Left cardiac atrium (tissue), 4 donors: ENCODE measurements around the gene MSGN1. TPM values are rescaled to one million over a fixed set of nuclear protein-coding genes. Genes with fewer than 3 reads are reported as not detected.

Experiments
- ATAC-seq, 2 donors: fragments of 200-7000 bp; cut with Tn5 transposase; one replicate each; pipeline ENCODE4 v1.9.1; 2020; ENCODE audit warnings: mild to moderate bottlenecking in 2 of 2, moderate library complexity in 2 of 2
- DNase-seq: peaks from one replicate; pipeline ENCODE4 v3.0.0-alpha.2; 2020
- intact Hi-C, 2 donors: fragments of 100-400 bp; cut with DNase I; formaldehyde crosslinking; loops; one replicate each; pipeline versions ENCODE4 v1.14.1 to v1.15.1; 2022 to 2023
- total RNA-seq, 2 donors: library from RNA; stranded (reverse); fragmentation: NEBNext Ultra II Directional; extraction: Animal tissue kit (Norgen Biotek cat#: 25700); gene quantifications; one replicate each; pipeline ENCODE4 v1.2.1, GENCODE V29; 2021
- donor health status: DM: no; HTN: yes; CAD: no.
- donor health status: DM: no; HTN: yes; CAD: no; lungs with severe emphysema.
- donor health status: DM: yes; HTN: yes; CAD: no.
- donor health status: Dilated cardiomyopathy.

The MSGN1 gene
- total RNA-seq, 2 donors from 2014 or later, result not detected

DNA sequence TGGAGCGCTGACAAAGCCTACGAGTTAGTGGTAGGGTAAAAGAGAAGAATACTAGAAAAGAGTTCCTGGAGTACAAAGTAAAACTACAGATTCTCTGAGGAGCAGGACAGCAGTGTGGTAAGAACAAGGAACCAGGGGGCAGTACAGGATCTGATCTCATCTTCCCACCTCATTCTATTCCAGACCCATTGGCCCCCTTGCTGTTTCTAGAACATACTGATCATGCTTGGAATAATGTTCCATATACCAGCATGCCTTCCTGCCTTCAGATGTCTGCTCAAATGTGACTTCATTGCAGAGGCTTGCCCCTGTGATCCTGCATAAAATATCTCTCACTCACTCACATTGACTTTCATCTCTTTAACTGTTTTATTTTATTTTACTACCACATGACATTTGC, 19.3 kb downstream of the MSGN1 start:
- ATAC-seq (no peak), DNase-seq (no peak)
- intact Hi-C loops, result no loop called here

DNA sequence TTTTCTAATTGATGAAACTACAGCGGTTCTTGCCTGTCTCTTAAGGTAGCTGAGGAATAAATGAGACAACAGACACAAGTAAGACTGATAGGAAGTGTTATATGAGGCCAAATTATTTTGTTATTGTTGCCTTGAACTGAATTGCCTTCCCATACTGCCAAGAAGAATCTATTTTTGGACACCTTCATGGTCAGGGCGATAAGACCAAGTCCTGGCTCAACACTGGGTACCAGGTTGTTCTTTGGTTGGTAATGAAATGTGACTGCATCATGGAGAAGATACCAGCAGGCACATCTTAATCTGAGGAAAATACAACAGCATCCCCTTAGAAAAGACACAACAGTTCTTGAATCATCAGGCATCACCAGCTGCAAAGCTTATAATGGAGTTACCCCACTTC, 23.7 kb downstream of the MSGN1 start:
- DNase-seq, result no peak
- ATAC-seq, result peak in 1 of 2 donors; percentile 71
- intact Hi-C loops, result no loop called here

DNA sequence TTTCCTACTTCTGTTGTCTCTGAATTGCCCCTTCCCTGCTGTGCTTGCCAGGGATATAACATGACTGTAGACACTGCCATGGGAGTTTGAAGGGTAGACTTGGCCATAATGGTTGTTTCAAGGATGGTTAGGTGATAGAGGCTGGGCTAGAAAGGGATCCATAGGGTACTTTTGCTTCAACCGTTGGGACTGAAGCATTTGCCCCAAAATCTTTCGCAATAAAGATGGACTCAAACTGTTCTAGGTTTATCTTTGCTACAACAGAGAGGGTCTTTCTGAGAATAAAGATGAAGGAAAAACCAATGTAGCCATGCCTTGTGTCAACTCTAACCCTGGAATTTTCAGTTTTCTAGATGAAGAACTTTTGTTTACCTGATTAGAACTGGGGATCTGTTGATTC, 27.2 kb downstream of the MSGN1 start:
- intact Hi-C loops, result no loop called here

DNA sequence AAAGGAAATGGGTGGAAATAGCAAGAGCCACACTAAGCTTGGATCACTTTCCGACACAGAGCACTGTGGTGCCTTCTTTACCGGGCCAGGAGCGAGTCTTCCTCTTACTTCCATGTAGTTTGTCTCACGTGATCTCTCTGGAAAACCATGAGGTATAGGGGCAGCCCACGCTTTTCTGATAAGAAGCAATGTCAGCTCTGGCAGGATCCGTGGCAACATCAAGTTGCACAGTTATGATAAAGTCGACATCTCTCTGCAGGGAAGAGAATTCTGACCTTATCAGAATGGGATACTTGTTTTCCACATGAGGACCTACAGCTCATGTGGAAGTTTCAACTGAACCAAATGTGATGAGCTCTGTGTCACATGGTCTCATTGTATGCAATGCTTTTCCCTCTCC, 29.5 kb downstream of the MSGN1 start:
- intact Hi-C loops, result no loop called here
- DNase-seq (no peak), ATAC-seq (no peak)

More for the DNA sequence above, 27.2 kb downstream of the MSGN1 start:
- no peak for ATAC-seq
- no peak for DNase-seq

DNA sequence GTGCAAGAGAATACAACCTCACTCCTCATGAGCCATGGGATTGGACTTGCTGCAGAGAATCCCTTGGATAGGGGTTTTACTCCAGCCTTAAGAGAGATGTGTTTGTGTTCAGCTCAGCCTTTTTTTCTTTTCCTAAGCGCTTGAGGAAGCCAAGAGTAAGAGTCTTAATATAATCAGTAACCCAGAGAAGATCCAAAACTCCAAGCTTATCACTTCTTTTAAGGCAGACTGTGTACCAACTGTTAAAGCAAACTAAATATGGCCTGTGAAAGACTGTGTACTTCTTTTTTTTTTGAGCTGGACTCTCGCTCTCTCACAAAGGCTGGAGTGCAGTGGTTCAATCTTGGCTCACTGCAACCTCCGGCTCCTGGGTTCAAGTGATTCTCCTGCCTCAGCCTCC, 30.4 kb downstream of the MSGN1 start:
- no peak for DNase-seq
- no peak for ATAC-seq
- intact Hi-C loops, result no loop called here

DNA sequence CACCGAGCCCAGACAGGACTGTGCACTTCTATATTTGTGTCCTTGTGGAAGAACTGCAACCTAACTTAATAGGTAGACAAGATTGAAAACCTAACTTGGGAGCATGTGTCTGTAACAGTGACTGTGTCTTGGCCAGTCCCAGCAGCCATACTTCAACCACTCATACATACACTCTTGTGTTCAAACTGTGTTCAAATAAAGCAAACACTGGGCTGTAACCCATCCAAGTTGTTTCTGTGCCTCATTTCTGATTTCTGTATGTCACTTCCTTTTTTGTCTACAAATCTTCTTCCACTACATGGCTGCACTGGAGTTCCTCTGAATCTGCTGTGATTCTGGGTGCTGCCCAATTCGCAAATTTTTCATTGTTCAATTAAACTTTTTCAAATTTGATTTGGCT, 31.0 kb downstream of the MSGN1 start:
- intact Hi-C loops, result no loop called here
- DNase-seq, result no peak
- no peak for ATAC-seq

DNA sequence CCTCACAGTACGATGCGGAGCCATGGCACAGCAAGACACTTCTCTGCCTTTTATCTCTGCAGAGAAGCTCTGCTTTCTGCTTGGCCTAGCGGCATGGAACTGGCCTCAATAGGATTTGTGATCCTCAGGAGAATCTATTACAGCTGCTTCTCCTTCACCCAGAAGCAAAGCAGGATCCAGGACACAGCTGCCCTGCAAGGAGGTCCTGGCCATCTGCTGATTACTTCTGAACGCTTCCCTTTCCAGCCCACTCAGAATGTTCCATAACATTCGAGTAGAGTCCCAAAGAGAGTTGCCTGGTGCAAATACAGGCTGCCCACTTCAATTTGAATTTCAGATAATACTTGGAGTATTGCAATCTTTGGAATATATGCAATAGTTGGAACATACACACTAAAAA, 33.0 kb downstream of the MSGN1 start:
- intact Hi-C loops, result no loop called here
- DNase-seq (no peak), ATAC-seq (no peak)

DNA sequence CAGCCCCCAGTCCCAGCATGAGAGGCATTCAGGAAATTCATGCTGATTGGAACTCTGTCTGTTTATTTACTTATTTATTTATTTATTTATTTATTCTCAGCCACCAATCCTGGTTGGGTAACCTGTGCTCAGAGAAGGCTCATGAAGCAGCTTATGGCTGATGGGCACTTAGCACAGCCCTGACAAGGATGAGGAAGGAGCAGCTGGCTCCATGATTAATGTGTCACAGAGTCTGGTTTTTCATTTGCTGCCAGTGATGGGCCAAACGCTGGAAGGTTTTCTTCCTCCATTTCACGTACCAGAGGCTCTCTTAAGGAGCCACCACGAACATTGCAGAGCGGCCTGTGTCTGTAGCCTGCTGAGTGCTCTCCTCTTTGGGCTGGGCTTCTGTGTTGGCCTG, 33.9 kb downstream of the MSGN1 start:
- DNase-seq (no peak), ATAC-seq (no peak)
- intact Hi-C loops, result loop anchor here (2.0 to 10.0 kb wide), 4 partner anchors 297 to 529 kb away; no protein-coding TSS in a partner anchor

DNA sequence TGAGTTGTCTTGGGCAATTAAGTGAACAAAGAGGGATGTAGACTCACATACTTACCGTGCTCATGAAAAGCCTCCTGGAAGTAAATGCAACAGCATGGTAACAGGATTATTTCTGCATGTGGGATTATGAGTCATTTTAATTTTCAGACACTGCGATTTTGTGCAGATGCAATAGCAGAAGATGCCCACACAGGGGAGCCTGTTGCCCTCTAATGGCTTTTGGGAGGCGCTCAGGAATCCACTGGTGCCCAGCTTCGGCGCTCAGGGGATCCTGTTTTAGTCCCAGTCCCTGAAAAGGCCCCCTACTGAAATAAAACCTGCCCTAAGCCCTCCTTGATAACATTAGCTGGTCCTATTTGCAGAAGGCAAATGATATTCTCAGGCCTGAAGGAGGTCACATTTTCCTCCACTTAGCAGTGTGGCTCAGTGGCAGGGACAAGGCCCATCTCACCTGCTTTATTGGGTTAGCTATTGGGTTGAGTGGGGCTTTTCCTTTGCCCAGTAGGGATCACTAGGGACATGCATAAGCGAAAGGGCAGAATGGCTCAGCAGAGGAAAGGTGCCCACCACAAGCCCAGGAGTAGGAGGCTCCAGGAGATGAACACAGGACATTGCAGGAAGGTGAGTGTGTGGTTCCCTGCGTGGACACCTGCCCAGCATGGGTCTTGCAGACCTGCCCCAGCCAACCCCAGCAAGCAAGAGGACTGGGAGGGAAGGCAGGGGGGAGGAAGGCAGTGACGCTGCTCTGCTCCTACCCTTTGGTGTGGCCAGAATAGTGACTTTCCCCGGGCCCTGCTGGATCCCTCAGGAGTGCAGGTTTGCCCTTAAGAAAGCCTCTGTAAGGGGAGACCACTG, 35.7 kb downstream of the MSGN1 start:
- intact Hi-C loops, result loop anchor here (2.0 to 10.0 kb wide), 4 partner anchors 295 to 527 kb away; no protein-coding TSS in a partner anchor
- ATAC-seq (peak; percentile 68 to 81), DNase-seq (peak; percentile 47)

DNA sequence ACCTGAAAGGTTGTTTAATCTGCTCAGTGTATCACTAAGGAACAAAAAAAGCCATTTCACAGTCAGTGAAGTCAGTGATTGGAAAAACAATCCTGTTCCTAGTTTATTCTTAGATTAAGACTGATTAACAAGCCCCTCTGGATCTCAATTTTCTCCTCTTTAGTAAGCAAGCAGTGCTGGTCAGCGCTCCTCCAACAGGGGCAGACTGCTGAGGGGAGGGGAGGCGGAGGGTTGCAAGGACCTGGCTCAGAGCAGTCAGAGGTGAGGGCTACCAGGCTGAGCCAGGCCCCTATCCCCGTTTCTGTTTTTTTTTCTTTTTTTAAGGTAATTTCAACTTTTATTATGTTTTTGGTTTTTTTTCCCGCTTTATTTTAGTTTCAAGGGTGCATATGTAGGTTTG, 37.5 kb downstream of the MSGN1 start:
- intact Hi-C loops, result loop anchor here (5.0 to 10.0 kb wide), 3 partner anchors 294 to 524 kb away; no protein-coding TSS in a partner anchor
- ATAC-seq (no peak), DNase-seq (no peak)

DNA sequence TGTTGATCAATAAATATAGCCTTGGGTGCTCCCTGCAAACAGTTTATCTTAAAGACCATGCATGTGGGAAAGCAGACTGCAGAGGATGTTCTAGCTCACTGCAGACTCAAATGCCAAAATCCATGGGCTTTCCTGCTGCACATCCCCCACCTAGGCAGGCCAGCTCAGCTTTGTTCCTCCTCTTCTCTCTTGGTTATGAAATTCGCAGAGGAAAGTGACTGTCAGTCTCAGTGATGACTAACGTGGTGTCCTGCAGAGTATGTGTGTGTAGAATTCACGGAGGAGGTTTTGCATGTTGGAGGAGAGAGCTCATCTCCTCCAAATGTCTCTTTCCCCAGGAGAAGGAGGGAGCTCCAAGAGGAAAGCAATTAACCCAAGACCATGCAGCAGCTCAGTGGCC, 40.8 kb downstream of the MSGN1 start:
- DNase-seq (no peak), ATAC-seq (no peak)
- intact Hi-C loops, result loop anchor here in 1 of 2 donors (10.0 kb wide), 1 partner anchor 298 kb away; no protein-coding TSS in a partner anchor

DNA sequence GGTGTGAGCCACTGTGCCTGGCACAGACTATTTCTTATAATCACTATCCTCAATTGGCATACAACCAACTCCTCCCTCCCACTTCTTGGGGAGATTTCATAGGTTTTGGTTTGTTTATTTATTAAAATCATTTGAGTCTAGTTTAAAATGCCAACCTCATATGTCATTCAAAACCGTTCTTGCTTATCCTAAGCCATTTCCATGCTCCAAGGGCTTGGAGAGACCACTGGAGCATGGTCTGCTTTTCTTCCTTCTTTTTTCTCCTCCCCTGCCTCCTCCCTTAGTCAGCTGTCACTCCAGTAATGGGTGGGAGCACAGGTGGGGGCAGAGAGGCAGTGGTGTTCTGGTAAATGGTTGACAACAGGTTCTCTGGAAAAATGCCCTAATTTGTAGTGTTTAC, 41.8 kb downstream of the MSGN1 start:
- intact Hi-C loops, result loop anchor here in 1 of 2 donors (10.0 kb wide), 1 partner anchor 297 kb away; no protein-coding TSS in a partner anchor
- ATAC-seq (no peak), DNase-seq (no peak)

DNA sequence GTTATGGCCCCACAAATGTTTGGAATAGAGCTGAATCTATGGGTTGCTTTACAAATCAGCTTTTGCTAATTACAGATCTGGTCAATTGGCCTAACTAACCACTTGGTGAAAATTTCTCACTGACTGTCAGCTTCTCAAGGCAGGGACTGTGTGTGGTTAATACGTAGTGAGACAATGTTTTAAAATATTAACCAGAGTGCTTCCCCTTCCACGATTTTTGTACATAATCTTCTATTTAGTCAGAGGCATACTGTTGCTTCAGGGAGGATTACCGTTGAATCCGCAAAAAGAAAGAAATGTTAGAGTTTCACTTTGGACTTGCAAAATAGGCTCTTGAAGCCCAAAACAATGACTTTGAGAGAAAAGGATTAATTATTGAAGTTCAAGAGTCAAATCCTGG, 47.3 kb downstream of the MSGN1 start:
- intact Hi-C loops, result no loop called here
- no peak for ATAC-seq
- DNase-seq, result no peak

DNA sequence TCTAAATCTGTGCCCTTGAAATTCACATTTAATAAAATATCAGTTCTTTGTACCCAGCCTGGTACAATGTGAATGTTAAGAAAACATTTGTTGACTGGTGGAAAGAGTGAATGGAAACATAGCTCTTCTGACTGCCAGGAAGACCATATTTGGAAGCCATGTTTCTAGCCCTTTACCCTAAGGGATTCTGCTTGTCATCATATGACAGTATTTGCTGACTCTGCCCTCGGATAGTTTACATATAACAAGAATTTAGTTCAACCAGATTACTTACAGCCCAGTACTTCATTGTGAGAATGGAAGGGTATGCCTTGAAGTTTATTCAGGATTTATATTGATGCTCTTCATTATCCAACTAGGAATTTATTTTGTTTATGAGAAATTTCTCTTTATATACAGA, 48.4 kb downstream of the MSGN1 start:
- DNase-seq (no peak), ATAC-seq (no peak)
- intact Hi-C loops, result no loop called here

DNA sequence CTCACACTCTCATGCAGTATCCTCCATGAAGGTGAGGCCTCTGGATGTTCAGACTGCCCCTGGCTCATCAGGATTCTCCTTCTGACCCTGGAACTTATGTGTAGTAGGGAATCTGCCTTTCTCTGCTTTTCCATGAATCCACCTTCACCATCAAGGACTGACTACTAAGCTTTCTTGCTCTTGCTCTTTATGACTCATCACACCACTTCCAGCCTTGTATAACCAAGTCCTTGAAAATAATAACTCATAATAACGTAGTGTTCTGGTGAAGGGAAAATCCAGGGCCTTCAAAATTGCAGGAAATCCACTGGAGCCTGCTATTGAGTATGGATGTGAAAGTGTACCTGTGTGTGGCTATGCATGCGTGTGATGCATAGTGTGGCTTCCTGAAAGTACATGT, 50.9 kb downstream of the MSGN1 start:
- DNase-seq (no peak), ATAC-seq (no peak)
- intact Hi-C loops, result no loop called here

Other genes starting within 250 kb of the MSGN1 start
- gene SMC6, start 62.6 kb upstream of the MSGN1 start, total RNA-seq, result 10 to 100 TPM; 12.4 to 12.8 TPM
- gene GEN1, start 62.3 kb upstream of the MSGN1 start, total RNA-seq, result 1 to 10 TPM; 3.0 TPM
- 1 to 10 TPM; 2.8 to 3.9 TPM for gene KCNS3, start 62.2 kb downstream of the MSGN1 start, total RNA-seq